AG04450 (cell line): ENCODE results near the gene MYO7B. TPM values are rescaled to one million over a fixed set of nuclear protein-coding genes. Genes with fewer than 3 reads are reported as not detected.

Source experiments
- CTCF ChIA-PET: fragments of 300-600, 350-600 bp; formaldehyde crosslinking; extraction: SDS; loops from one replicate; lab custom pipeline; 2022; ENCODE audit warnings: antibody characterized with exemption, inconsistent platforms; lab: Charles Lee
- POLR2A ChIA-PET: fragments of 350-600 bp; formaldehyde crosslinking; extraction: SDS; loops from one replicate; lab custom pipeline; 2021; ENCODE audit warnings: antibody characterized with exemption, inconsistent platforms; lab: Yijun Ruan, JAX
- DNase-seq: peaks from one replicate; pipeline ENCODE4 v3.0.0-alpha.2; 2011; ENCODE audit warnings: low read depth, low spot score
- H3K27ac ChIP-seq: one replicate; pipeline ENCODE4 v1.5.1; 2012; ENCODE audit warnings: low read depth, low read length, control low read depth
- H3K27me3 ChIP-seq: one replicate; pipeline ENCODE4 v1.6.0; 2012; ENCODE audit warnings: low read length; ENCODE audit not compliant: control insufficient read depth, insufficient read depth
- H3K4me3 ChIP-seq: 2 replicates; pipeline ENCODE4 v1.5.1; 2011; ENCODE audit warnings: mild to moderate bottlenecking, low read depth, low read length, control low read depth
- H3K9me3 ChIP-seq: 2 replicates; pipeline ENCODE4 v1.5.1; 2012; ENCODE audit warnings: low read length; ENCODE audit not compliant: control insufficient read depth, insufficient read depth
- polyA plus RNA-seq: library from polyadenylated mRNA; depleted of rRNA; stranded (reverse); fragments of >200 nt; gene quantifications from 2 replicates; pipeline ENCODE4 v1.2.3, GENCODE V29; 2011
- TF ChIP-seq, protein P1 (sequence below): IDR thresholded peaks from 2 replicates; pipeline ENCODE4 v1.5.1; 2011; ENCODE audit warnings: low read depth, low read length, control low read depth, inconsistent platforms

MYO7B gene
- polyA plus RNA-seq, 1 experiment: 0.02 TPM

GRCh38 chr2:127508631-127509034 lies 26.9 kb upstream of the MYO7B start:
- Histone ChIP-seq H3K9me3 (no peaks in the 10 kb centered on the region), H3K4me3 (no peak overlapping the region), H3K27me3 (no peaks in the 10 kb centered on the region), H3K27ac (peak overlapping the region; percentile 80)
- POLR2A ChIA-PET: interaction anchor here (0.6 to 2.8 kb wide), 2 partner anchors 18 to 342 kb away, joined by 4 to 26 read pairs; partner anchors contain the start of gene IWS1
- DNase-seq: peak; percentile 88
- CTCF ChIA-PET: interaction anchor here (1.1 to 4.7 kb wide), 3 partner anchors 10 to 182 kb away, joined by 3 to 17 read pairs (median 3); no protein-coding TSS in a partner anchor
- TF ChIP-seq, protein P1, sequence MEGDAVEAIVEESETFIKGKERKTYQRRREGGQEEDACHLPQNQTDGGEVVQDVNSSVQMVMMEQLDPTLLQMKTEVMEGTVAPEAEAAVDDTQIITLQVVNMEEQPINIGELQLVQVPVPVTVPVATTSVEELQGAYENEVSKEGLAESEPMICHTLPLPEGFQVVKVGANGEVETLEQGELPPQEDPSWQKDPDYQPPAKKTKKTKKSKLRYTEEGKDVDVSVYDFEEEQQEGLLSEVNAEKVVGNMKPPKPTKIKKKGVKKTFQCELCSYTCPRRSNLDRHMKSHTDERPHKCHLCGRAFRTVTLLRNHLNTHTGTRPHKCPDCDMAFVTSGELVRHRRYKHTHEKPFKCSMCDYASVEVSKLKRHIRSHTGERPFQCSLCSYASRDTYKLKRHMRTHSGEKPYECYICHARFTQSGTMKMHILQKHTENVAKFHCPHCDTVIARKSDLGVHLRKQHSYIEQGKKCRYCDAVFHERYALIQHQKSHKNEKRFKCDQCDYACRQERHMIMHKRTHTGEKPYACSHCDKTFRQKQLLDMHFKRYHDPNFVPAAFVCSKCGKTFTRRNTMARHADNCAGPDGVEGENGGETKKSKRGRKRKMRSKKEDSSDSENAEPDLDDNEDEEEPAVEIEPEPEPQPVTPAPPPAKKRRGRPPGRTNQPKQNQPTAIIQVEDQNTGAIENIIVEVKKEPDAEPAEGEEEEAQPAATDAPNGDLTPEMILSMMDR: no peak

GRCh38 chr2:127510073-127510472 lies 25.4 kb upstream of the MYO7B start:
- ChIA-PET POLR2A (interaction anchor here (2.8 kb wide), 1 partner anchor 16 kb away, joined by 26 read pairs; the partner anchor contains the start of gene IWS1), CTCF (interaction anchor here (0.7 to 1.3 kb wide), 2 partner anchors 16 to 19 kb away, joined by 3 to 5 read pairs; partner anchors contain the start of gene IWS1)
- no peak for DNase-seq
- no peak overlapping the region for H3K4me3 ChIP-seq
- H3K27ac ChIP-seq: no peak overlapping the region
- no peaks in the 10 kb centered on the region for H3K27me3 ChIP-seq
- TF ChIP-seq, protein P1: no peak
- H3K9me3 ChIP-seq: no peaks in the 10 kb centered on the region; the same call in 1 of the 2 replicates

GRCh38 chr2:127511090-127511695 lies 24.3 kb upstream of the MYO7B start:
- TF ChIP-seq, protein P1: no peak
- ChIA-PET CTCF (no interaction called here), POLR2A (no interaction called here)
- no peak for DNase-seq
- Histone ChIP-seq H3K4me3 (no peak overlapping the region), H3K27ac (no peak overlapping the region), H3K9me3 (no peaks in the 10 kb centered on the region; the same call in 1 of the 2 replicates), H3K27me3 (no peaks in the 10 kb centered on the region)

DNA sequence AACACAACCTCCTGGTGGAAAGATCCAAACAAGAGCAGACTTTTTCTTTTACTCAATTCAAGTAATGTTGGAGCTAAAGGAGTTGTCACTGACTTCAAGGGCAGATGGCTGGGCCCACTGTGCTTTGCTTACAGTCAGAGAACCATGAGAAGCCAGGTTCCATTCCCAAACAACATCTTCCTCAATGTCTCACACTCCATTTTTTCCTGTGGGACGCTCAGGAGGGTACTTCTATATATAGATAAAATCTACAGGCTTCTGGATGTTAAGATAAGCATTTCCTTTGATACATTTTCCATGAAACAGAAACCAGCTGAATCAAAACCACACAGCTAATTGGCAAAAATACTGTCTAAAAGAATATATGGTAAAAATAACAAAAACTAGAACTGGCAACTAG lies 23.6 kb upstream of the MYO7B start:
- H3K4me3 ChIP-seq: no peak overlapping the region
- CTCF ChIA-PET: no interaction called here
- no peak overlapping the region for H3K27ac ChIP-seq
- POLR2A ChIA-PET: interaction anchor here (0.9 kb wide), 1 partner anchor 14 kb away, joined by 4 read pairs; the partner anchor contains the start of gene IWS1
- no peaks in the 10 kb centered on the region for H3K27me3 ChIP-seq
- no peak for DNase-seq
- TF ChIP-seq, protein P1: no peak
- no peaks in the 10 kb centered on the region; the same call in 1 of the 2 replicates for H3K9me3 ChIP-seq

GRCh38 chr2:127512362-127512761 lies 23.1 kb upstream of the MYO7B start:
- TF ChIP-seq, protein P1: no peak
- H3K27me3 ChIP-seq: no peaks in the 10 kb centered on the region
- DNase-seq: no peak
- CTCF ChIA-PET: interaction anchor here (0.9 kb wide), 1 partner anchor 11 kb away, joined by 3 read pairs; no protein-coding TSS in a partner anchor
- POLR2A ChIA-PET: interaction anchor here (0.9 kb wide), 1 partner anchor 14 kb away, joined by 4 read pairs; the partner anchor contains the start of gene IWS1
- no peak overlapping the region for H3K27ac ChIP-seq
- no peak overlapping the region for H3K4me3 ChIP-seq
- no peaks in the 10 kb centered on the region; the same call in 1 of the 2 replicates for H3K9me3 ChIP-seq
